Cerebellar nuclear complex (tissue), 1 donor: Measurements from ENCODE around the gene SPIRE2.
"Not testable (repeated sequence)": the region's sequence is repeated elsewhere in the genome, so short reads cannot be mapped to it uniquely, and the experiment has no call there.

Experiments
- DNase-seq, 2 experiments: peaks; one replicate each; lab custom pipeline; 2025; lab: John Stamatoyannopoulos, UW

SPIRE2 gene

GRCh38 chr16:89806589-89807193, 21.6 kb upstream of the SPIRE2 start:
- DNase-seq, result not testable (repeated sequence)

DNA sequence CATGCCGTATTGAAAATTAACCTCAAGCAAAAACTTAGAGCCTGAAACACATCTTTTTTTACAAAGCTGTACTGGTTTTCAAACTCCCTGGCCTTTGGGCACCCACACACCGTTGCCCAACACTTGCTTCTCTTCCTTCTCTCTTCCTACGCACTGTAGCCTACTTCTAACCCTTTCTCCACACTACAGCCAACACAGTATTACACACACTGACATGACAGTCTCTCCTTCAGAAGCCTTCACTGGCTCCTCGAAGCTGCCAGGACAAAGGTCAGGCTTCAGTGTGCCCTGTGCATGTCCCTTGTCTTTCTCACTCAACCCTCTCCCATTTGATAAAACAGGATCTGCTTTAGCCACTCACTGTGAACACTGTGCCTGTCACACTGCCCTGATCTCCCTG, 19.8 kb upstream of the SPIRE2 start:
- DNase-seq, result no peak

DNA sequence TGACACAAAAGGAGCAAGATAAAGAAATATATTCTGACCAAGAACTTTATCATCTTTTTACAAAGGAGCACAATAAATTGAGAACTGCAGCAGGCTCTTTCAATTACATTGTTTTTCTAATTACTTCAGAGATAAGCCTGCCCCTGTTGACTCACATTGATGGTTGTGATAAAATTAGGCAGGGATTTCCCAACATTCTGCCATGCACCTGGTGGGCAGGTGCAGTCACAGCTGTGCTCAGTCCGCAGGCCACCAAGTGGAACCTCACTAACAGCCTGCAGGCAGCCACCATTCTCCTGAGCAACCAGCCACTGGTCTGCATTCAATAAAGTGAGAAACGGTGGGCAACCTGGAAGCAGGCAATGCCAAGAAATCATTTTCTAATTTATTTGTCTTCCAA, 17.0 kb upstream of the SPIRE2 start:
- no peak for DNase-seq

- no peak for DNase-seq
These were observed 12.5 kb upstream of the SPIRE2 start for GRCh38 chr16:89815639-89816348.

DNA sequence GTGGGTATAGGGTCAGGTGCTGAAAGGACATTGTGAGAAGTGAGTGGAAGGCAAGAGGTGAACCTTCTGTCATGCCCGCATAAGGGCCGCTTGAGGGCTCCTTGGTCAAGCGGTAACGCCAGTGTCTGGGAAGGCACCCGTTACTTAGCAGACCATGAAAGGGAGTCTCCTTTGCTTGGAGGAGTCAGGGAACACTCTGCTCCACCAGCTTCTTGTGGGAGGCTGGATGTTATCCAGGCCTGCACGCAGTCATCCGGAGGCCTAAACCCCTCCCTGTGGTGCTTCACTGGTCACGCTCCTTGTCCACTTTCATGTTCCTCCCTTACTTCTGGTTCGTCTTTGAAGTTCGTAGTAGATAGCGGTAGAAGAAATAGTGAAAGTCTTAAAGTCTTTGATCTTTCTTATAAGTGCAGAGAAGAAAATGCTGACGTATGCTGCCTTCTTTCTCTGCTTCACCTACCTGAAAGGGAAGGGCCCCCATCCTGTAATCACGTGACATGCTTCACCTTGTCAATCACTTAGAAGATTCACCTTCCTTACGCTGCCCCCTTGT, 9.3 kb upstream of the SPIRE2 start:
- not testable (repeated sequence) for DNase-seq

GRCh38 chr16:89819448-89819847, 8.8 kb upstream of the SPIRE2 start:
- DNase-seq, result not testable (repeated sequence)

DNA sequence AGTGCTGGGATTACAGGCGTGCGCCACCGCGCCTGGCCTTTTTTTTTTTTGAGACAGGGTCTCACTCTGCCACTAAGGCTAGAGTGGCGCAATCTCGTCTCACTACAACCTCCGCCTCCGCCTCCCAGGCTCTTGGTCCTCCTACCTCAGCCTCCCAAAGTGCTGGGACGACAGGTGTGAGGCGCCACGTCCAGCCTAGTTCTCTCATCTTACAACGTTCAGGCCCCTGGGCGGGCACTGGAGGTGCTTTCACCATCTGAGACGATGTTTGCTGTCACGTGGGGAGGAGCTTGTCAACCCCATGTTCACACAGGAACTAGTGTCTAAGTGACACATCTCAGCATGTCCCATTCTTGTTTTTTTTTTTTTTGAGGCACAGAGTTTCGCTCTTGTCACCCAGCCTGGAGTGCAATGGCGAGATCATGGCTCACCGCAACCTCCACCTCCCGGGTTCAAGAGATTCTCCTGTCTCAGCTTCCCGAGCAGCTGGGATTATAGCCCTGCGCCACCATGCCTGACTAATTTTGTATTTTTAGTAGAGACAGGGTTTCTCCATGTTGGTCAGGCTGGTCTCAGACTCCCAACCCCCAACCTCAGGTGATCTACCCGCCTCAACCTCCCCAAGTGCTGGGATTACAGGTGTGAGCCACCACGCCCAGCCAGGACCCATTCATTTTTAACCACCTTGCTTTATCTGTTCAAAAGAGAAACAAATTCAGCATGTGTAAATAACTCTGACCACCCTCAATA, 6.7 kb upstream of the SPIRE2 start:
- no peak for DNase-seq

DNA sequence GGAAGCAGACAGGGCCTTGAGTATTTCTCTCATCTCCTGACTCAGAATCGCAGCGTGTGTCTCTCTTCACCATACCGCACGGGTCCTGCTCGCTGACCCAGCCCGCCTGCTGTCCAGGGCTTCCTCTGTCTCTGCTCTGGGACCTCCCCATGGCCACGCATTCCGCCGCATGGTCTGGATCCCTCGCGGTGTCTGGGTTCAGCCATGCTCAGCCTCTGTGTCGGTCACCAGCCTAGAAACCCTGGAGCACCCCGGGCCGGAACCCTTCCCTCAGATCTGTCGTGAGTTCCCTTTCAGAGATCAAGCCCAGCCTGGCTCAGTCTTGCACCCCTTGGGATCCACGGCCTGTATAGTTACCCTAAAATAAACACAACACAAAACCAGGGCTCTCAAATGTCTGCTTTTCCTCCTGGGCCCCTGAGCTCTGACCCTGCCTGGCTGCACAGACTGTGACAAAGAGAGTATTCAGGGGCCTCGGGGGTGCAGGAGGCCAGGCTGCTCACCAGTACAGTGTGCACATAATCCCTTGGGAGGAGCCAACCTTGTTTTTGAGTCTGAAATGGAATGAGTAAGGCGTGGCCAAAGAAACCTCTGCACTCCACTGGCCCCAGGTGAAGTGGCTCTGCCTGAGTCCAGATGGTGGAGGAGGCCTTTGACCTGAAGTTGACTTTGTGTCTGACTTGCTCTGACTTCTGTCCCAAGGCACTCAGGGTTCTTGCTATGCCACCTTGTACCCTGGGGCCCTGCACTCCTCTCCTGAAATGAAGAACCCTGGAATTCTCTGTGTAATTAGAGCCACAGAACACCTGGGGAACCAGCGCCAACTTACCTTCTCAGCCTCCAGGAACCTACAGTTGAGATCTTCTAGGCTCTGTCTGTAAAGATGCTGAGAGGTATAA, 5.8 kb upstream of the SPIRE2 start:
- DNase-seq, result no peak

DNA sequence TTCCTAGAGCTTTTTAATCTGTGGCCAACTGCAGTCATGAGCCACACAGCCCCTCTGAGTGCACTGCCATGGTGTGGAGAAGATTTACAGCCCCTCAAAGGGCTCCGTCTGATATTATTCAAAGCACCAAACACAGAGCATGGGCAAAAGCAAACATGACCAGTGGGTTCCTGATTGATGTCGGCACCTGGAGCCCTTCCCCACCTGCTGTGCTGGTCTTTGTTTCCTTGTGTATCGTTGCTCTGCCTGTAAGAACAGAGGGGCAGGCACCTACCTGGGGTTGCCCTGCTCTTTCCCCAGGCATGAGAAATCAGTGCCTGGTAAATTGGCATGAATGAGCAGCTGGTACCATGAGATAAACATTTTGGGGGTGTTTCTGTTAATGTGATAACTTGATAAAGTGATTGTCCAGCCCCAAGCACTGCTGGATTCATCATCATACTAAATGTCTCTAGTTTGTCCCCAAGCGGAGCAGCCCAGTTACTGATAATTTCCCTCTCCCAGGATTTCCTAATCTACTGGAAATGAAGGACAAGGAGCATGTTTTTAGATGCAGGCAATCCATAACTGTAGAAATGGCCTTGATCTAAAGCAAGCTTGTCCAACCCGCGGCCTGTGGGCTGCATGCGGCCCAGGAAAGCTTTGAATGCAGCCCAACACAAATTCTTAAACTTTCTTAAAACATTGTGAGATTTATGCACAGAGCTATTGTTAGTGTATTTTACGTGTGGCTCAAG, 5.0 kb upstream of the SPIRE2 start:
- DNase-seq, result no peak

GRCh38 chr16:89823824-89824148, 4.5 kb upstream of the SPIRE2 start:
- DNase-seq, result not testable (repeated sequence)

- no peak for DNase-seq
These were observed 1.5 kb upstream of the SPIRE2 start for GRCh38 chr16:89826531-89827382.

- DNase-seq, result no peak
These were observed 684 bp upstream of the SPIRE2 start for GRCh38 chr16:89827383-89828198.

GRCh38 chr16:89828870-89829629, 775 bp downstream of the SPIRE2 start:
- no peak for DNase-seq

DNA sequence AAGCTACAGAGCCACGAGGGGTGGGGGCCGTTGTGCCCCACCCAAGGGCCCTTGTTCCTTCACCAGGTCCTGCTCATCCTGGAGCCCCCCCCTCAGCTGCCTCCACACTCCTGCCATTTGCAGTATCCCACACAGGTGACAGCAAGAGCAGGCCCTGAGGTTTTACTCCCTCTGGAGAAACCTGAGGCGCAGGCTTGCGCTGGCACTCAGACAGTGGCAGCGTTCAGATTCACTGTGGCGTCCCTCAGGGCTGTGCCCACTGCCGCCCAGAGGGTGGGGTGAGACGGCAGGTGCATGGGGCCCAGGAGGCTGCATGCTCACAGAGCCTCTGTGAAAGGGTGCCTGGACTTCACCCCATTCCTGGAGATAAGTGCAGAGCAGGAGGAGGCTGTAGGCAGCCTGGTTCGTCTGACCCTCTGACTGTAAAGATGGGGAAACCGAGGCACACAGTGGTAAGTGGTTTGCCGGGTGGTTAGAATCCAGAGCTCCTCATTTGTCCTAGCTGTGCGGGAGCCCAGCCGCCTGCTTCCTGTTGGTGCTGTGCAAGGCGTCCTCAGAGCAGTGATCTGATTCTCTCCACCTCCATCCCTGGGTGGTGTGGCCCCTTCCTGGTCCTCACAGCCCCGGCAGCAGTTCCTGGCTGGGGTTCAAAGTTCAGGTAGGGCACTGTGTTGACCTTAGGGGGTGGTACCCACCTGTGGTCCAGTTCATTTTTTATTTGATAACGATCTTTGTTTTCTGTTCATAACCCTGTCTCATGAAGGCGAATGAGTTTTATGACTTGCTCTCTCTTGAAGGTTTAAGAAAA, 1.6 kb downstream of the SPIRE2 start:
- DNase-seq, result no peak

GRCh38 chr16:89831810-89832328, 3.6 kb downstream of the SPIRE2 start:
- no peak for DNase-seq

DNA sequence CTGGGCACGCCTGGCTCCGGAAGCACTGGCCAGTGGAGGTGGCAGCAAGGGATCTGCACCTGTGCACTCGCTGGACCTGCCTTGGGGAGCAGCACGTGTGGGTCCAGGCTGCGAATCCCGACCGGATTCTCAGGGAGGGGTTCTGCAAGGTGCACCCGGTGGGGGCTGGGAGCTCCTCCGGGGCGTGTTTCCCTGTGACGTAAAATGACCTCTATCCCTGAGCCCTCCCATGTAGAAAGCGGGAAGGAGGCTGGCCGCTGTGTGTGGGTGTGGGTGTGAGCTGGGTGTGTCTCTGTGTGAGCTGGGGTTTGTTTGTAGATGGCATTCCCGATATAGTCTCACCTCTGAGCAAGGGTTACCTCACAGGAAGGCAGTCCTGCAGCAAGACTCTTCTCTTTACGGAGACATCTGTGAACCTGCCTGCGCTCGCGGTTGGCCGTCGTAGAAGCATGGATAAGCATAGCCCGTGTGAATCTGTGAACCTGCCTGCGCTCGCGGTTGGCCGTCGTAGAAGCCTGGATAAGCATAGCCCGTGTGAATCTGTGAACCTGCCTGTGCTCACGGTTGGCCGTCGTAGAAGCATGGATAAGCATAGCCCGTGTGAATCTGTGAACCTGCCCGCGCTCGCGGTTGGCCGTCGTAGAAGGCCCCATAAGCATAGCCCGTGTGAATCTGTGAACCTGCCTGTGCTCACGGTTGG, 5.5 kb downstream of the SPIRE2 start:
- DNase-seq, result not testable (repeated sequence)
